Uterus (tissue), 4 donors: ENCODE data around the gene FER. TPM values are rescaled to one million over a fixed set of nuclear protein-coding genes. Genes with fewer than 3 reads are reported as not detected.

Experiments used
- DNase-seq, 2 donors: peaks; one replicate each; pipeline ENCODE4 v3.0.0-alpha.2; 2019 to 2020
- H3K27ac ChIP-seq, 2 donors: fragments of 200-600 bp; sonication (generic); 1 replicate in 1 of 2; 2 replicates in 1 of 2; pipeline ENCODE4 v1.5.1; 2016 to 2018
- H3K27me3 ChIP-seq, 2 donors: fragments of 200-600 bp; sonication (generic); one replicate each; pipeline ENCODE4 v1.5.1; 2018 to 2019; ENCODE audit warnings: control low read depth in 1 of 2
- H3K36me3 ChIP-seq, 2 donors: fragments of 200-600 bp; sonication (generic); one replicate each; pipeline ENCODE4 v1.5.1; 2019; ENCODE audit warnings: control low read depth in 1 of 2
- H3K4me1 ChIP-seq, 2 donors: fragments of 200-600 bp; sonication (generic); one replicate each; pipeline ENCODE4 v1.5.1; 2018 to 2019; ENCODE audit warnings: control low read depth in 1 of 2
- H3K4me3 ChIP-seq, 2 donors: fragments of 200-600 bp; sonication (generic); 1 replicate in 1 of 2; 2 replicates in 1 of 2; pipeline ENCODE4 v1.5.1; 2018 to 2019; ENCODE audit warnings: mild to moderate bottlenecking in 1 of 2
- H3K9me3 ChIP-seq, 2 donors: fragments of 200-600 bp; sonication (generic); one replicate each; pipeline ENCODE4 v1.5.1; 2019; ENCODE audit warnings: control low read depth in 1 of 2
- CTCF ChIP-seq, 4 experiments: fragments of 200-600 bp in 2 of 4; fragments of 450-650 bp in 2 of 4; sonication (generic) in 2 of 4; IDR thresholded peaks; one replicate each; pipeline ENCODE4 v1.5.1; 2016 to 2019; ENCODE audit warnings: antibody characterized with exemption in 4 of 4, mild to moderate bottlenecking in 2 of 4, moderate library complexity in 1 of 4
- POLR2A ChIP-seq, 2 donors: fragments of 450-650 bp; IDR thresholded peaks; one replicate each; pipeline ENCODE4 v1.6.1; 2016; ENCODE audit warnings: antibody characterized with exemption in 2 of 2, mild to moderate bottlenecking in 1 of 2, moderate library complexity in 1 of 2
- intact Hi-C: fragments of 100-400 bp; cut with DNase I; formaldehyde crosslinking; loops from one replicate; pipeline ENCODE4 v1.15.1; 2023; ENCODE audit warnings: low total_unique reads
- total RNA-seq, 4 donors: library from RNA; depleted of rRNA in 3 of 4; stranded (reverse); fragments of >200 nt in 3 of 4; gene quantifications; one replicate each; pipeline versions ENCODE4 v1.1.0 to v1.2.4, GENCODE V29; 2014 to 2023
- donor health status: DM: yes; HTN: yes; CAD: no.

FER gene
- total RNA-seq, 4 donors from 2014 or later, result 16.9 to 60.1 (median 38.0) TPM

GRCh38 chr5:109105631-109106267, 358.1 kb downstream of the FER start:
- H3K4me3 ChIP-seq, result no peak overlapping the region
- H3K4me1 ChIP-seq, result no peaks in the 10 kb centered on the region
- no peak for DNase-seq

GRCh38 chr5:109111680-109112079, 364.0 kb downstream of the FER start:
- Histone ChIP-seq H3K4me1 (no peaks in the 10 kb centered on the region), H3K36me3 (no peaks in the 10 kb centered on the region), H3K27me3 (no peaks in the 10 kb centered on the region), H3K4me3 (no peak overlapping the region), H3K27ac (no peak overlapping the region), H3K9me3 (no peaks in the 10 kb centered on the region)
- intact Hi-C loops, result no loop called here
- TF ChIP-seq CTCF (IDR thresholded peaks at IDR 0.05) (no peak), POLR2A (IDR thresholded peaks at IDR 0.05) (no peak)
- no peak for DNase-seq

More at GRCh38 chr5:109105631-109106267, 358.1 kb downstream of the FER start:
- no peak for TF ChIP-seq POLR2A (IDR thresholded peaks at IDR 0.05)
- TF ChIP-seq CTCF (IDR thresholded peaks at IDR 0.05), result no peak
- intact Hi-C loops, result no loop called here
- no peaks in the 10 kb centered on the region for H3K9me3 ChIP-seq
- H3K36me3 ChIP-seq, result no peaks in the 10 kb centered on the region
- peak overlapping the region in 1 of 2 donors; percentile 7 for H3K27ac ChIP-seq
- H3K27me3 ChIP-seq, result no peaks in the 10 kb centered on the region

DNA sequence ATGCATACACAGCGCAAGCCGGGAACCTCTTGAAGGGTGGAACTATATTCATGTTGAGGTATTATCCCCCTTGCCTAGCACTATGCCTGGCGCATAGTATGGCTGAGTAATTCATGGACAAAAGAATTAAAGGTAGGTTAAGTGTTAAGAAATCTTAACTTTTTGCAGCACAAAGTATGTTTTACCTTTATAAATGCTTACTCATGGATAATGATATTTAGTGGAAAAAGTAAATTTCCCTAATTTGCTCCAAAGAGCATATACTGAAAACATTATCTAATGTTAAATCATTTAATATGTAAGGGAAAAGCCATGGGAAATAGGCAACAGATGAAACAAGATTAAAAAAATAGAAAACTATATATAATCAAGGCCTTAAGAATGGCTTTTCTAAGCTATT, 365.9 kb downstream of the FER start:
- no peaks in the 10 kb centered on the region for H3K9me3 ChIP-seq
- H3K4me1 ChIP-seq, result no peaks in the 10 kb centered on the region
- H3K27ac ChIP-seq, result no peak overlapping the region
- no peaks in the 10 kb centered on the region for H3K27me3 ChIP-seq
- DNase-seq, result no peak
- H3K36me3 ChIP-seq, result no peaks in the 10 kb centered on the region
- no peak overlapping the region for H3K4me3 ChIP-seq
- TF ChIP-seq CTCF (IDR thresholded peaks at IDR 0.05) (no peak), POLR2A (IDR thresholded peaks at IDR 0.05) (no peak)
- intact Hi-C loops, result no loop called here

GRCh38 chr5:109121225-109121624, 373.5 kb downstream of the FER start:
- Histone ChIP-seq H3K4me3 (no peak overlapping the region), H3K4me1 (no peaks in the 10 kb centered on the region), H3K27me3 (no peaks in the 10 kb centered on the region), H3K27ac (no peak overlapping the region), H3K9me3 (no peaks in the 10 kb centered on the region), H3K36me3 (no peaks in the 10 kb centered on the region)
- intact Hi-C loops, result no loop called here
- TF ChIP-seq POLR2A (IDR thresholded peaks at IDR 0.05) (no peak), CTCF (IDR thresholded peaks at IDR 0.05) (no peak)
- no peak for DNase-seq

- Histone ChIP-seq H3K27ac (no peak overlapping the region), H3K4me1 (no peaks in the 10 kb centered on the region), H3K27me3 (no peaks in the 10 kb centered on the region), H3K36me3 (no peaks in the 10 kb centered on the region), H3K9me3 (no peaks in the 10 kb centered on the region), H3K4me3 (no peak overlapping the region)
- intact Hi-C loops, result no loop called here
- DNase-seq, result no peak
- TF ChIP-seq CTCF (IDR thresholded peaks at IDR 0.05) (no peak), POLR2A (IDR thresholded peaks at IDR 0.05) (no peak)
Observed at GRCh38 chr5:109125755-109126429, 378.2 kb downstream of the FER start.
